Ishikawa (cell line): Measurements from ENCODE around the gene HMBS.

ENCODE experiments used
- CEBPB ChIP-seq: IDR thresholded peaks from 2 replicates; pipeline ENCODE4 v1.6.1; 2012
- CREB1 ChIP-seq: IDR thresholded peaks from 2 replicates; pipeline ENCODE4 v1.6.1; 2012; ENCODE audit warnings: low read depth
- EGR1 ChIP-seq: IDR thresholded peaks from 2 replicates; pipeline ENCODE4 v1.6.1; 2012
- EP300 ChIP-seq: IDR thresholded peaks from 2 replicates; pipeline ENCODE4 v1.6.1; 2012; ENCODE audit warnings: borderline replicate concordance
- FOXM1 ChIP-seq: IDR thresholded peaks from 2 replicates; pipeline ENCODE4 v1.6.1; 2012; ENCODE audit warnings: low read depth, borderline replicate concordance
- NFIC ChIP-seq: IDR thresholded peaks from 2 replicates; pipeline ENCODE4 v1.6.1; 2012
- RAD21 ChIP-seq: IDR thresholded peaks from 2 replicates; pipeline ENCODE4 v1.6.1; 2012; ENCODE audit warnings: low read depth
- REST ChIP-seq: IDR thresholded peaks from 2 replicates; pipeline ENCODE4 v1.6.1; 2012; ENCODE audit warnings: low read depth, mild to moderate bottlenecking
- TAF1 ChIP-seq: IDR thresholded peaks from 2 replicates; pipeline ENCODE4 v1.6.1; 2012; ENCODE audit warnings: low read depth, mild to moderate bottlenecking
- TEAD4 ChIP-seq: IDR thresholded peaks from 2 replicates; pipeline ENCODE4 v1.6.1; 2012
- USF1 ChIP-seq: IDR thresholded peaks from 2 replicates; pipeline ENCODE4 v1.6.1; 2012
- YY1 ChIP-seq: IDR thresholded peaks from 2 replicates; pipeline ENCODE4 v1.6.1; 2012; ENCODE audit warnings: low read depth
- TF ChIP-seq, protein P1 (sequence below): IDR thresholded peaks from 2 replicates; pipeline ENCODE4 v1.6.1; 2012

- TF ChIP-seq EP300, result no peak
- TF ChIP-seq CREB1, result no peak
- TF ChIP-seq CEBPB, result no peak
- no peak for TF ChIP-seq YY1
- TF ChIP-seq FOXM1, result no peak
- no peak for TF ChIP-seq EGR1
- TF ChIP-seq REST, result no peak
- no peak for TF ChIP-seq USF1
- TF ChIP-seq, protein P1, sequence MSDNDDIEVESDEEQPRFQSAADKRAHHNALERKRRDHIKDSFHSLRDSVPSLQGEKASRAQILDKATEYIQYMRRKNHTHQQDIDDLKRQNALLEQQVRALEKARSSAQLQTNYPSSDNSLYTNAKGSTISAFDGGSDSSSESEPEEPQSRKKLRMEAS, result no peak
- TF ChIP-seq TEAD4, result no peak
- TF ChIP-seq RAD21, result no peak
- no peak for TF ChIP-seq NFIC
- TF ChIP-seq TAF1, result no peak
These were observed 6.5 kb downstream of the HMBS start for GRCh38 chr11:119091178-119091577.
